Measurements from ENCODE around the gene SLCO2A1.

- TF ChIP-seq, protein P1, sequence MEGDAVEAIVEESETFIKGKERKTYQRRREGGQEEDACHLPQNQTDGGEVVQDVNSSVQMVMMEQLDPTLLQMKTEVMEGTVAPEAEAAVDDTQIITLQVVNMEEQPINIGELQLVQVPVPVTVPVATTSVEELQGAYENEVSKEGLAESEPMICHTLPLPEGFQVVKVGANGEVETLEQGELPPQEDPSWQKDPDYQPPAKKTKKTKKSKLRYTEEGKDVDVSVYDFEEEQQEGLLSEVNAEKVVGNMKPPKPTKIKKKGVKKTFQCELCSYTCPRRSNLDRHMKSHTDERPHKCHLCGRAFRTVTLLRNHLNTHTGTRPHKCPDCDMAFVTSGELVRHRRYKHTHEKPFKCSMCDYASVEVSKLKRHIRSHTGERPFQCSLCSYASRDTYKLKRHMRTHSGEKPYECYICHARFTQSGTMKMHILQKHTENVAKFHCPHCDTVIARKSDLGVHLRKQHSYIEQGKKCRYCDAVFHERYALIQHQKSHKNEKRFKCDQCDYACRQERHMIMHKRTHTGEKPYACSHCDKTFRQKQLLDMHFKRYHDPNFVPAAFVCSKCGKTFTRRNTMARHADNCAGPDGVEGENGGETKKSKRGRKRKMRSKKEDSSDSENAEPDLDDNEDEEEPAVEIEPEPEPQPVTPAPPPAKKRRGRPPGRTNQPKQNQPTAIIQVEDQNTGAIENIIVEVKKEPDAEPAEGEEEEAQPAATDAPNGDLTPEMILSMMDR (IDR thresholded peaks at IDR 0.05 in 4 of 5, conservative IDR thresholded peaks at IDR 0.05 in 1 of 5): no peak
- TF ChIP-seq POLR2A (IDR thresholded peaks at IDR 0.05): no peak
Measured at GRCh38 chr3:133887074-133887802, 142.5 kb downstream of the SLCO2A1 start.
